Measurements from ENCODE around the gene FCMR.

The FCMR gene

GRCh38 chr1:206885341-206886060 lies 36.2 kb downstream of the FCMR start:
- H3K27me3 Mint-ChIP-seq = no peaks in the 10 kb centered on the region
- H3K4me3 Mint-ChIP-seq = no peak overlapping the region
- no peak overlapping the region for H3K27ac Mint-ChIP-seq
- H3K4me1 Mint-ChIP-seq = peaks cover 18% of the 10 kb centered on the region
- H3K36me3 Mint-ChIP-seq = peaks cover 2% of the 10 kb centered on the region
- H3K9me3 Mint-ChIP-seq = no peaks in the 10 kb centered on the region

GRCh38 chr1:206883876-206884275 lies 37.9 kb downstream of the FCMR start:
- Mint-ChIP-seq H3K4me3 (no peak overlapping the region), H3K27ac (no peak overlapping the region), H3K9me3 (peaks cover 4% of the 10 kb centered on the region), H3K36me3 (peaks cover 7% of the 10 kb centered on the region), H3K27me3 (no peaks in the 10 kb centered on the region), H3K4me1 (peaks cover 5% of the 10 kb centered on the region)

- peaks cover 9% of the 10 kb centered on the region for H3K36me3 Mint-ChIP-seq
- H3K27me3 Mint-ChIP-seq = no peaks in the 10 kb centered on the region
- H3K9me3 Mint-ChIP-seq = peaks cover 10% of the 10 kb centered on the region
- peaks cover 1% of the 10 kb centered on the region for H3K4me1 Mint-ChIP-seq
- H3K27ac Mint-ChIP-seq = no peak overlapping the region
- H3K4me3 Mint-ChIP-seq = no peak overlapping the region
Measured at GRCh38 chr1:206883160-206883559, 38.6 kb downstream of the FCMR start.

- Mint-ChIP-seq H3K27ac (no peak overlapping the region), H3K27me3 (no peaks in the 10 kb centered on the region), H3K4me3 (no peak overlapping the region), H3K36me3 (peaks cover 9% of the 10 kb centered on the region), H3K4me1 (no peaks in the 10 kb centered on the region), H3K9me3 (peaks cover 11% of the 10 kb centered on the region)
Measured at GRCh38 chr1:206882555-206882954, 39.2 kb downstream of the FCMR start.

- peaks cover 11% of the 10 kb centered on the region for H3K9me3 Mint-ChIP-seq
Measured at GRCh38 chr1:206880314-206880713, 41.4 kb downstream of the FCMR start.

GRCh38 chr1:206878456-206878855 lies 43.3 kb downstream of the FCMR start:
- H3K27me3 Mint-ChIP-seq = no peaks in the 10 kb centered on the region
- H3K27ac Mint-ChIP-seq = no peak overlapping the region
- peaks cover 11% of the 10 kb centered on the region for H3K9me3 Mint-ChIP-seq
- peaks cover 10% of the 10 kb centered on the region for H3K36me3 Mint-ChIP-seq
- no peak overlapping the region for H3K4me3 Mint-ChIP-seq
- no peaks in the 10 kb centered on the region for H3K4me1 Mint-ChIP-seq

More at GRCh38 chr1:206880314-206880713, 41.4 kb downstream of the FCMR start:
- Mint-ChIP-seq H3K4me1 (no peaks in the 10 kb centered on the region), H3K27ac (no peak overlapping the region), H3K27me3 (no peaks in the 10 kb centered on the region), H3K4me3 (no peak overlapping the region), H3K36me3 (peaks cover 11% of the 10 kb centered on the region)

GRCh38 chr1:206875752-206876377 lies 45.9 kb downstream of the FCMR start:
- no peaks in the 10 kb centered on the region for H3K4me1 Mint-ChIP-seq
- H3K36me3 Mint-ChIP-seq = peaks cover 14% of the 10 kb centered on the region

GRCh38 chr1:206873603-206874188 lies 48.0 kb downstream of the FCMR start:
- peaks cover 5% of the 10 kb centered on the region for H3K9me3 Mint-ChIP-seq
- H3K36me3 Mint-ChIP-seq = peaks cover 9% of the 10 kb centered on the region
- no peak overlapping the region for H3K27ac Mint-ChIP-seq
- H3K4me3 Mint-ChIP-seq = no peak overlapping the region
- H3K27me3 Mint-ChIP-seq = no peaks in the 10 kb centered on the region
- no peaks in the 10 kb centered on the region for H3K4me1 Mint-ChIP-seq

More at GRCh38 chr1:206875752-206876377, 45.9 kb downstream of the FCMR start:
- Mint-ChIP-seq H3K4me3 (no peak overlapping the region), H3K27ac (no peak overlapping the region), H3K27me3 (no peaks in the 10 kb centered on the region), H3K9me3 (peaks cover 11% of the 10 kb centered on the region)

- no peaks in the 10 kb centered on the region for H3K9me3 Mint-ChIP-seq
- H3K27ac Mint-ChIP-seq = no peak overlapping the region
- no peak overlapping the region for H3K4me3 Mint-ChIP-seq
- H3K4me1 Mint-ChIP-seq = no peaks in the 10 kb centered on the region
- peaks cover 6% of the 10 kb centered on the region for H3K36me3 Mint-ChIP-seq
- no peaks in the 10 kb centered on the region for H3K27me3 Mint-ChIP-seq
Measured at GRCh38 chr1:206872139-206872538, 49.6 kb downstream of the FCMR start.

- Mint-ChIP-seq H3K4me3 (no peak overlapping the region), H3K9me3 (no peaks in the 10 kb centered on the region), H3K36me3 (peaks cover 4% of the 10 kb centered on the region), H3K4me1 (peaks cover 18% of the 10 kb centered on the region), H3K27me3 (no peaks in the 10 kb centered on the region), H3K27ac (no peak overlapping the region)
Measured at GRCh38 chr1:206868264-206868663, 53.5 kb downstream of the FCMR start.

- no peaks in the 10 kb centered on the region for H3K9me3 Mint-ChIP-seq
- peaks cover 4% of the 10 kb centered on the region for H3K36me3 Mint-ChIP-seq
- no peaks in the 10 kb centered on the region for H3K27me3 Mint-ChIP-seq
- H3K27ac Mint-ChIP-seq = no peak overlapping the region
- H3K4me1 Mint-ChIP-seq = peaks cover 21% of the 10 kb centered on the region
- H3K4me3 Mint-ChIP-seq = no peak overlapping the region
Measured at GRCh38 chr1:206867716-206868115, 54.0 kb downstream of the FCMR start.

- Mint-ChIP-seq H3K27ac (no peak overlapping the region), H3K9me3 (no peaks in the 10 kb centered on the region), H3K27me3 (no peaks in the 10 kb centered on the region), H3K4me1 (peaks cover 21% of the 10 kb centered on the region), H3K4me3 (no peak overlapping the region), H3K36me3 (peaks cover 3% of the 10 kb centered on the region)
Measured at GRCh38 chr1:206867239-206867638, 54.5 kb downstream of the FCMR start.

GRCh38 chr1:206866062-206866461 lies 55.7 kb downstream of the FCMR start:
- Mint-ChIP-seq H3K27me3 (no peaks in the 10 kb centered on the region), H3K36me3 (no peaks in the 10 kb centered on the region), H3K9me3 (no peaks in the 10 kb centered on the region), H3K4me1 (peaks cover 21% of the 10 kb centered on the region), H3K4me3 (no peak overlapping the region), H3K27ac (no peak overlapping the region)

- Mint-ChIP-seq H3K4me1 (peaks cover 24% of the 10 kb centered on the region), H3K27ac (no peak within 1 kb of the TSS), H3K4me3 (no peak within 1 kb of the TSS), H3K27me3 (no peaks in the 10 kb centered on the region), H3K9me3 (no peaks in the 10 kb centered on the region), H3K36me3 (no peaks in the 10 kb centered on the region)
Measured at GRCh38 chr1:206864939-206865671, 56.6 kb downstream of the FCMR start, which contains the start of gene IL20. IL20 (plus strand) TSS chr1:206865623; CDS start chr1:206865853, 230 bp downstream.

- no peak overlapping the region for H3K4me3 Mint-ChIP-seq
- H3K27me3 Mint-ChIP-seq = no peaks in the 10 kb centered on the region
- peaks cover 39% of the 10 kb centered on the region for H3K4me1 Mint-ChIP-seq
- H3K36me3 Mint-ChIP-seq = no peaks in the 10 kb centered on the region
- no peaks in the 10 kb centered on the region for H3K9me3 Mint-ChIP-seq
- no peak overlapping the region for H3K27ac Mint-ChIP-seq
Measured at GRCh38 chr1:206863266-206863665, 58.5 kb downstream of the FCMR start.
